HG03442 (cell line): ENCODE results near the gene NOS1AP.

Experiments used
- ATAC-seq: cut with Tn5 transposase; IDR thresholded peaks from one replicate; pipeline ENCODE4 v1.9.1; 2021; ENCODE audit warnings: mild to moderate bottlenecking, moderate library complexity; ENCODE audit not compliant: unreplicated experiment

NOS1AP gene

DNA sequence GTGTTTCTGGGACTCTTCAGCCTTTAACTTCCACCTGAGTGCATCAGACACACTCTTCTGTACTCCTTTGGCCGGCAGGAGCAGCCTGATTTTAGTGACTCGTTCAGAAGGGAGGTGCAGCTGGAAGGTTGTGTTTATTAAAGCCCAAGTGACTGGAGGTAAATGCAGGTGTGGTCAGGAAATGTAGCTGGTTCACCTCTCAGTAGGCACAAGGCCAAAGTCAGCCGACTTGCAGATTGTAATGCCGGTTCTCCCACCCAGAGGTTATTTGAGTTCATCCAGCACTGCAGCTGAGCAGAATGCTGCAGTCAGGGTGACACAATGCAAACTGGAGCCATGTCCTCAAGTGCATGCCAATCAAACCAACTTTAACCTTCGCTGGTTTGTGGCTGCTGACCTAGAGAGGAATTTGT is 215.7 kb downstream of the NOS1AP start:
- ATAC-seq, result no peak

DNA sequence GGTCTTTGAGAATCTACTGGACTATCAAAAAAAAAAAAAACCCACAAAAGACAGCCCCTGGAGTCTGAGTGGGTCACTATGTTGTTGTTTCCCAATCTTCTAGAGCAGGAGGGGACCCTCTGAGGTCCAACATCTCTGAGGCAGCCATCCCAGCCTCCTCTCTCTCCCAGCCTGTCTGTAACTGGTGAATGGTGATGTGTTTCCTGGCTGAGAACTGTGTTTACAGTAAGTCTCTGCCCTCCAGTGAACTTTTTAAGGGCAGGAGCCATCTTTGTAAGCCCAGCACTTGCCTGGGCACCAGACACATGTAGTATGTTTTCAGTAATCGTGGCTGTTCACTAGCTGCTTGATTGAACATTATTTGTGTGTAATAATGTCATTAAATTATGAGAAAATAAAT is 221.5 kb downstream of the NOS1AP start:
- ATAC-seq, result no peak

GRCh38 chr1:162292422-162292849 is 222.9 kb downstream of the NOS1AP start:
- ATAC-seq, result no peak

DNA sequence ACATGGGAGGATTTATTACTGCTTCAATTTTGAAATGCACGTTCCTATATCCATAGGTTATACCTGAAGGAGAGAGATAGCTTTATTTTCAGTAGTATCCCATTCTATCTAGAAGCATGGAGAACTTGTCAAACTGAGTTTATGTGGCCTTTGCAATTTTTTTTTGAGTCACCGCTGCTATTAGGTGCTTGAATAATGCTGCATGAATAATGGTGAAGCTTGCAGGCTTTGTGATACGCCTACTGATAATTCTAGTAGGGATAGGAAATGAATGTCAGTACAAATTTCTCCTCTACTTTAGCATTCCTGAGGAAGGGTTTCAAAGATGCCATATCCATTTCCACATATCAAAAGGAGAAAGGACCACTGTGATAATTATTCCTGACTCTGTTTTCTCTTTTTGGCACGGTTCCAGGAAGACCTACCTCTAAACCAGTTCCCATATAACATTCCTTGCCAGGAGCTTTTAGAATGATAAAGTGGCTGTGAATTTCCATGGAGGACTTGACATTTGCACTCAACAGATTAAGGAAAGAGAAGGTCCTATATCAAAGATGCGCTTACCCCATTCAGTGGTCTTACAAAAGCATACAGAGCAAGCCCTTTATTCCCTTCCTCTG is 223.7 kb downstream of the NOS1AP start:
- no peak for ATAC-seq

DNA sequence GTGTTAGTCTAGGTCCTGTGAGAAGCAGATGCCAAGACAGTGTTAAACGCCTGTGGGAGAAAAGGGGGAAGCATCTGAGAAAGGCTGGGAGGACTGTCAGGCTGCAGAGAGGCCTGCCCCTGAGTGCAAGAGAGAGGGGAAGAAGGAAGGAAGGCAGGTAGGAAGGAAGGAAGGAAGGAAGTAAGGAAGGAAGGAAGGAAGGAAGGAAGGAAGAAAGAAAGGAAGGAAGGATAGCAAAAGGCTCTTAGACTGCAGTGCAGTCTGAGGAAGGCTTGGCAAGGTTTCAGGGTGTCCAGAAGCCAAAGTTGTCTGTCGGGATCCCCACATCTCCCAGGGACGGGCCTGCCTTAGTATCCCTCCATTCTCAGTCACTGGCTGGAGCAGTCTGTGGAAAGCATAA is 224.5 kb downstream of the NOS1AP start:
- no peak for ATAC-seq

- ATAC-seq, result no peak
Measured at GRCh38 chr1:162297208-162297607, 227.7 kb downstream of the NOS1AP start.

DNA sequence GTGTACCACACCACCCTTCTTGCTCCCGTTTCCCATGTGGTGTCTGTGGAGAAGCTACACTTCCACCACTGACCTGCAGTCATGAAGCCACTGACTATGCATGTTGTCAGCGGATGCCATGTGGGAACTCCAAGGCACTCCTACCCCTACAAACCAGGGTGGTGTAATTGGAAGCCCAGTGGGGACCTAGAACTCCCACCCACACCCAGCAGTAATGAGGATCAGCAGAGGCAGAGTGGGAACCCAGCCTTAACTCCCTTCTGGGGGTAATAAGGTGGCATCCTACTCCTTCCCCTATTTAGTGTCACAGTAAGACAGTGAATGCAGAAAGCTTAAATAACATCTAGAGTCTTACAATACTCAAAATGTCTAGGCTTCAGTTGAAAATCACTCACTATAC is 228.8 kb downstream of the NOS1AP start:
- no peak for ATAC-seq

DNA sequence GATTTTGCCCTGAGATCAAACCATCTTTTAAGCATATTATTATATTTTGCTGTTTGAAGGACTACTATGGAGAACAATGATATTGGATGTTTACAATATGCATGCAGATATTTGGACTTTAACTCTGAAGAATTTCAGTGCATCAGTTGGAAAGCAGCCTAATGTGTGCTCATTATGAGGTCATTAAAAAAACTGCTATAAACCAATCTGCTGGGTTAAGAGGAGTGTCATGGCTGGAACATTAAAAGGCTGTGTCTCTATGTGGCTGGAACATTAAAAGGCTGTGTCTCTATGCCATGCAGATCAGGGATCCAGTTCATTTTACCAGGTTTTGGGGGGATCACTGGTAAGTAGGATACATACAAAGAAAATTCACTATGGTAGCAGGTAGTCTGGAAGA is 229.5 kb downstream of the NOS1AP start:
- ATAC-seq, result no peak

DNA sequence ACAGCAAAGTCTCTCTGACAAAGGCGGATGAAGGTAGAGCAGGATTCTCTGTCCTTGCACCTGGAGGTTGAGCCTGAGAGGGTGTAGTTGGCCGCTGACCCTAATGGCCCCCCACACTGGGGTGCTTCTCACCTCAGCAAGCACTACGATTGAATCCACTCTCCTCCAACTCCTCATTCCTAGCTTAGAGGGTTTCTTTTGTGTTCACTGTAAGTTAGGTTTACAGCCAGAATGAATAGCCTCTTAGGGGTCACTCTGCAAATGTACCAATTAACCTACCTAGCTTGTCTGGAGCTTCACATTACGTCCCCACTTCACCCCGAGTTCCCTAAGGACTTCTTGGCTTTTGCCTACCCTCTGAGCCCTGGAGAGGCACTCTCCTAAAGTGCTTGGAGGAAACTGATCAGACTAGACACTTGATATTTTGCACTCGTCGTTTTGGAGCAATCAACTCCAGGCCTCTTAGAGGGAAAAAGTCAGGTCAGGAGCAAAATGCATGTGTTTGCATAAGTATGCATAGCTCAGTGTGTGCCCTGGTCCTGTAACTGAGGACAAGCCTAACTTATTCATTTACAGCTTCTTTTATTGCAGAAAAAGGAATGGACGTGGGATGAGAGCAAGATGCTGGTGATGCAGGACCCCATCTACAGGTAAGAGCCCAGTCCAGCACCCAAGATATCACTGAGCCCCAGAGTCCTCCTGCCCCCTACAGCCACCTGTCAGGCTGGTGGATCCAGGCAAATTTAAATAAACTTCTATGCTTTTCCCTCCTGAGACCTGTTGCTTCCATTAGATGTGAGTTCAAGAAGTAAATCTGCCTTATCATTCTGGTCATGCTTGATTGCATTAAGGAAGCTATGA is 230.8 kb downstream of the NOS1AP start:
- no peak for ATAC-seq

DNA sequence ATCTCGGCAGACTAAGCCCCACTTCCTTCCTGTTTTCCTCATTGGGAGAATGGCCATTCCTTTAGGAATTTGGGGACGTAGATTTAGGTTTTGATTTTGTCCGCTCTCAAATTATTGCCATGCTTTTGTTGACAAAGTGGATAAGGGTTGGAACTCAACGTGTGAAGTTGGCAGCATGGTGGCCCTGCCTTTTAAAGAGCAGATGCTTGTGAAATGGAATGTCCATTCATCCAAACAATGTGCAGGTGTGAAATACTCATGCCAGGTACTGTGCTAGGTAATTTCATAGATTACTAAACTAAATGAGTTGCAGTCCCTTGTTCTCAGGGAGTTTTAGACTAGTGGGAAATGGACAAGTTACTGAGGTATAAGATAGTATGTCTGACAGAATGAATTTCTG is 232.2 kb downstream of the NOS1AP start:
- ATAC-seq, result no peak

DNA sequence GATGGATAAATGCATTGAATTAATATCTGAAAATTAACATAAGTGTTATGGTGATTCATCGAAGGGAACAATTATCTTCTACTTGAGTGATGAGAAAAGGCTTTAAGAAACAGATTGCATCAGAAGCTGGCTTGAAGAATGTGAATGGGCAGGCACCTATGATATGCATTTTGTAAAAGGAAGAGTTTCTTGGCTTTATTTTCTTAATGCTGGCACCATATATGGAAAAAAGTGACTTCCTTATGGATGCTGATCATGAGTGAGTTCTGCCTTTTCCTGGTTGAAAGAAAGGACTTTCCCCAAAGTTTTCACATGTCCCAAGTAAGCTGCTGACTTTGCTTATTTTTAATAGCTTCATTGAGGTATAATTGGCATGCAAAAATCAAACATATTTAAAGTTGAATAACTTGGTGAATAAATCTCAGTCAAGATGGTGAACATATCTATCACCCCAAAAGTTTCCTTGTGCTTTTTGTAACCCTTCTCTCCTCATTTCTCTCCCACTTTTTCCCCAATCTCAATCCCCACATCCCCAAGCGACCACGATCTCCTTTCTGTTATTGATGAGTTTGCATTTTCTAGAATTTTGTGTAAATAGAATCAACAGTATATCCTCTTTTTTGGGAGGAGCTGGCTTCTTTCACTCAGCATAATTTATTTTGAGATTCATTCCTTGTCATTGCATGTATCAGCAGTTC is 233.0 kb downstream of the NOS1AP start:
- ATAC-seq, result no peak

- no peak for ATAC-seq
Measured at GRCh38 chr1:162303004-162303344, 233.5 kb downstream of the NOS1AP start.

DNA sequence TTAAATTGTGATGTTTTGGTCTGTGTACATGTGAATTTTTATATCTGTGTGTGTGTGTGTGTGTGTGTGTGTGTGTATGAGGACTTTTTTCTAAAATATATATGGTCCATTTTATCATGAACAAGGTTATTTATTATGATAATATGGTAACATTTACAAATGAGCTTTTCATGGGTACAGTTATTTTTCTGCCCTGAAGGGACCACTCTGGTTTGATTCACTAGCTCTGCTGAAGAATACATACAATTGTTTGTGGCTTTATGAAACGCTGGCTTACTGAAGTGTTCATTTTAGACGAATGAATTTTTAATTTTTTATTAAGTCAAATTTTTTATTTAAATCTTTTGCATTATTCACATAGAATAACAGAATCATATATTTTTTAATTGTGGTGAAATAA is 235.2 kb downstream of the NOS1AP start:
- no peak for ATAC-seq

GRCh38 chr1:162305969-162306368 is 236.5 kb downstream of the NOS1AP start:
- ATAC-seq, result peak; percentile 42

DNA sequence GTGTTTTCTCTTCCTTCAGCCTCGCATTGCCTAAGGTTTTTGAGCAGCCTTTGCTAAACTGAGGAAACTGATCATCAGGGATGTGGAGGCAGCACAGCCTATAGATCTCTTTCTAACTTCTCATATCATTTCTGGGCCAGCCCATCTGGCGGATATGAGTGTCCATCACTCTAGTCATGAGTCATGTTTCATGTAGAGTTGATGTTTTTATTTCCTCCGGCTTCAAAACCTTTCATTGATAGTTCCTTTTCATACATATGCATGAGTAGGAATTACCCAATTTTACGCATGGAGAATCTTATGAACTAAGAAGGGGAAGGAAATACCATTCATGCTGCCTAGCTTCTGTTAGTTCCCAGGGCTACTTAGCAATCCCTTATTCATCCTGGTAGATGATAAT is 240.8 kb downstream of the NOS1AP start:
- ATAC-seq, result no peak

DNA sequence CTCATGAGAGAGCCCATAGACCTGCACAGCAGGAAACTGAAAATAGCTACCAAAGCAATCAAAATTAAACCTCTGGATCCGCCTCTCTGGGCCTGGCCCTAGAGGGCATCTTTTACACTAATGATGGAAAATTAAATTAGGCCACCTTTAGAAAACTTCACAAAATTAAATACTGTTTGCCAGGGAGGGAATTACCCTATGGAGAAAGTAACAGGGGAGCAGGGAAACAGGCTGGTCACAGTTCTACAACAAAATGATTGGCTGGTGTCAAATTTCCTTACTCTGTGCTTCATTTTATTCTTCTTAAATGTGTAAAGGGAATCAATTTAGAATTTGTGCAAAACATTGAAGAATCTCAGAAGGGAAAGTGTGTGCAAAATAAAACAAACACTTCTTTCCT is 244.7 kb downstream of the NOS1AP start:
- ATAC-seq, result no peak

- no peak for ATAC-seq
Measured at GRCh38 chr1:162315673-162316072, 246.2 kb downstream of the NOS1AP start.

GRCh38 chr1:162316187-162316586 is 246.7 kb downstream of the NOS1AP start:
- ATAC-seq, result no peak

- no peak for ATAC-seq
Measured at GRCh38 chr1:162317621-162318020, 248.1 kb downstream of the NOS1AP start.

GRCh38 chr1:162319493-162320175 is 250.1 kb downstream of the NOS1AP start:
- no peak for ATAC-seq

GRCh38 chr1:162321809-162322422 is 252.4 kb downstream of the NOS1AP start:
- no peak for ATAC-seq
